Liver (tissue), 9 donors: ENCODE data around the gene CCL19. TPM values are rescaled to one million over a fixed set of nuclear protein-coding genes. Genes with fewer than 3 reads are reported as not detected.
A peak's percentile ranks its signal among the peaks of the same experiment; 100 is the strongest.

ENCODE experiments used
- DNase-seq: peaks from one replicate; pipeline ENCODE4 v3.0.0-alpha.2; 2017; ENCODE audit warnings: low spot score
- H3K27ac ChIP-seq, 2 donors: one replicate each; pipeline ENCODE4 v1.7.0; 2013; ENCODE audit warnings: inconsistent platforms in 2 of 2, low read length in 2 of 2, control low read depth in 1 of 2, low read depth in 1 of 2, mild to moderate bottlenecking in 1 of 2
- H3K27me3 ChIP-seq, 4 donors: one replicate each; pipeline versions ENCODE4 v1.6.1 to v1.7.0; 2013; ENCODE audit warnings: low read length in 3 of 4, inconsistent platforms in 1 of 4, mild to moderate bottlenecking in 1 of 4, moderate library complexity in 1 of 4; ENCODE audit not compliant: control insufficient read depth in 4 of 4, insufficient read depth in 4 of 4
- H3K36me3 ChIP-seq, 4 donors: one replicate each; pipeline versions ENCODE4 v1.6.1 to v1.7.0; 2013; ENCODE audit warnings: low read length in 3 of 4, mild to moderate bottlenecking in 3 of 4, low read depth in 1 of 4, moderate library complexity in 1 of 4; ENCODE audit not compliant: control insufficient read depth in 4 of 4, insufficient read depth in 3 of 4
- H3K4me1 ChIP-seq, 4 donors: one replicate each; pipeline versions ENCODE4 v1.6.1 to v1.7.0; 2013; ENCODE audit warnings: low read length in 3 of 4, mild to moderate bottlenecking in 3 of 4, moderate library complexity in 1 of 4; ENCODE audit not compliant: control insufficient read depth in 4 of 4, insufficient read depth in 4 of 4
- H3K4me3 ChIP-seq, 3 donors: one replicate each; pipeline versions ENCODE4 v1.6.1 to v1.7.0; 2013; ENCODE audit warnings: low read length in 3 of 3, control low read depth in 1 of 3, low read depth in 1 of 3, mild to moderate bottlenecking in 1 of 3
- H3K9ac ChIP-seq, 2 donors: one replicate each; pipeline ENCODE4 v1.7.0; 2013; ENCODE audit warnings: low read length in 2 of 2, mild to moderate bottlenecking in 2 of 2, moderate library complexity in 2 of 2, control low read depth in 1 of 2, low read depth in 1 of 2
- H3K9me3 ChIP-seq, 4 donors: one replicate each; pipeline versions ENCODE4 v1.6.1 to v1.7.0; 2013; ENCODE audit warnings: low read length in 3 of 4; ENCODE audit not compliant: control insufficient read depth in 4 of 4
- ATF3 ChIP-seq: IDR thresholded peaks from 2 replicates; pipeline ENCODE4 v1.6.1; 2016; ENCODE audit warnings: antibody characterized with exemption
- EGR1 ChIP-seq, 2 donors: IDR thresholded peaks; 2 replicates each; pipeline ENCODE4 v1.6.1; 2016 to 2018; ENCODE audit warnings: antibody characterized with exemption in 2 of 2, low read depth in 2 of 2
- FOXA1 ChIP-seq: IDR thresholded peaks from 2 replicates; pipeline ENCODE4 v1.6.1; 2016; ENCODE audit warnings: antibody characterized with exemption
- GABPA ChIP-seq, 2 donors: IDR thresholded peaks in 1 of 2; conservative IDR thresholded peaks in 1 of 2; 2 replicates each; pipeline ENCODE4 v1.6.1; 2016; ENCODE audit warnings: antibody characterized with exemption in 2 of 2, mild to moderate bottlenecking in 1 of 2, moderate library complexity in 1 of 2
- HNF4A ChIP-seq, 2 donors: conservative IDR thresholded peaks; 2 replicates each; pipeline ENCODE4 v1.6.1; 2016; ENCODE audit warnings: antibody characterized with exemption in 2 of 2, mild to moderate bottlenecking in 2 of 2
- HNF4G ChIP-seq: IDR thresholded peaks from 2 replicates; pipeline ENCODE4 v1.6.1; 2016; ENCODE audit warnings: antibody characterized with exemption
- JUND ChIP-seq, 2 donors: IDR thresholded peaks; 2 replicates each; pipeline ENCODE4 v1.6.1; 2016; ENCODE audit warnings: antibody characterized with exemption in 2 of 2
- MAX ChIP-seq: IDR thresholded peaks from 2 replicates; pipeline ENCODE4 v1.6.1; 2016; ENCODE audit warnings: antibody characterized with exemption
- NR2F2 ChIP-seq: IDR thresholded peaks from 2 replicates; pipeline ENCODE4 v1.6.1; 2016; ENCODE audit warnings: antibody characterized with exemption
- RAD21 ChIP-seq, 2 donors: IDR thresholded peaks; 2 replicates each; pipeline ENCODE4 v1.6.1; 2016; ENCODE audit warnings: antibody characterized with exemption in 2 of 2, mild to moderate bottlenecking in 2 of 2
- REST ChIP-seq: IDR thresholded peaks from 2 replicates; pipeline ENCODE4 v1.6.1; 2016; ENCODE audit warnings: antibody characterized with exemption, mild to moderate bottlenecking
- RXRA ChIP-seq, 2 donors: IDR thresholded peaks; 2 replicates each; pipeline ENCODE4 v1.6.1; 2017 to 2018; ENCODE audit warnings: antibody characterized with exemption in 2 of 2, mild to moderate bottlenecking in 1 of 2
- SP1 ChIP-seq: IDR thresholded peaks from 2 replicates; pipeline ENCODE4 v1.6.1; 2018; ENCODE audit warnings: antibody characterized with exemption, mild to moderate bottlenecking
- TAF1 ChIP-seq: conservative IDR thresholded peaks from 2 replicates; pipeline ENCODE4 v1.6.1; 2016; ENCODE audit warnings: antibody characterized with exemption, mild to moderate bottlenecking
- YY1 ChIP-seq: IDR thresholded peaks from 2 replicates; pipeline ENCODE4 v1.6.1; 2016; ENCODE audit warnings: antibody characterized with exemption, mild to moderate bottlenecking
- ZBTB33 ChIP-seq: IDR thresholded peaks from 2 replicates; pipeline ENCODE4 v1.6.1; 2016; ENCODE audit warnings: antibody characterized with exemption
- WGBS: extraction: QIAGEN DNeasy Blood & Tissue Kit; methylation state at CpG from one replicate; pipeline ENCODE4 v1.1.7; 2013; 5-methylcytosine and 5-hydroxymethylcytosine counted together
- polyA plus RNA-seq, 2 donors: library from polyadenylated mRNA; stranded (reverse) in 1 of 2; unstranded in 1 of 2; fragments of 200-250 nt in 1 of 2; fragments of >200 nt in 1 of 2; fragmentation: Nextera tagmentation in 1 of 2; extraction: Ambion mirVana in 1 of 2; gene quantifications; one replicate each; pipeline versions ENCODE4 v1.2.1 to v1.2.3, GENCODE V29; 2013 to 2015
- total RNA-seq, 2 donors: library from RNA; depleted of rRNA; stranded (reverse); fragments of >200 nt; gene quantifications; one replicate each; pipeline ENCODE4 v1.2.3, GENCODE V29; 2014
- donor health status: healthy.
- donor health status: healthy.
- donor health status: healthy.
- donor health status: healthy.
- donor health status: healthy.

Gene CCL19
- total and polyA plus RNA-seq, 4 donors, result 0.33 to 2.9 (median 0.65) TPM; not detected in 1

GRCh38 chr9:34651876-34652601 lies 39.0 kb downstream of the CCL19 start, which contains the start of gene IL11RA:
TSS of gene IL11RA (plus strand) at chr9:34652185. CDS start at chr9:34655218, 3,033 bp downstream.
- Histone ChIP-seq H3K27me3 (no peaks in the 10 kb centered on the region), H3K9me3 (no peaks in the 10 kb centered on the region), H3K4me1 (peaks cover 14 to 71% (median 64%) of the 10 kb centered on the region in 4 donors), H3K36me3 (peaks cover 0 to 15% (median 10%) of the 10 kb centered on the region in 4 donors), H3K4me3 (peak within 1 kb of the TSS; percentile 30 to 70 (median 50)), H3K27ac (peak within 1 kb of the TSS; percentile 58 to 80), H3K9ac (peak within 1 kb of the TSS; percentile 56 to 87)
- WGBS, result 6% methylated on average over 24 of the region's 24 CpGs
- peak; percentile 81 for DNase-seq
- peak in 1 of 2 donors; percentile 87 for TF ChIP-seq GABPA (IDR thresholded peaks at IDR 0.05 in 1 of 2, conservative IDR thresholded peaks at IDR 0.05 in 1 of 2)
- peak; percentile 78 for TF ChIP-seq NR2F2
- peak; percentile 96 to 97 for TF ChIP-seq HNF4A (conservative IDR thresholded peaks at IDR 0.05)
- no peak for TF ChIP-seq MAX
- peak; percentile 28 for TF ChIP-seq FOXA1
- TF ChIP-seq YY1, result peak; percentile 65
- no peak for TF ChIP-seq ZBTB33
- TF ChIP-seq SP1, result peak; percentile 84
- peak in 1 of 2 donors; percentile 36 for TF ChIP-seq RAD21 (IDR thresholded peaks at IDR 0.05)
- TF ChIP-seq REST, result peak; percentile 61
- peak; percentile 57 to 68 for TF ChIP-seq RXRA (IDR thresholded peaks at IDR 0.05)
- TF ChIP-seq HNF4G, result peak; percentile 86
- TF ChIP-seq ATF3, result no peak
- no peak for TF ChIP-seq TAF1
- TF ChIP-seq EGR1 (IDR thresholded peaks at IDR 0.05; ENCODE audit: low read depth in 2 of 2), result peak; percentile 81 to 92

- Histone ChIP-seq H3K36me3 (peaks cover 0 to 15% (median 10%) of the 10 kb centered on the region in 4 donors), H3K9me3 (no peaks in the 10 kb centered on the region), H3K4me3 (peak overlapping the region; percentile 30 to 70 (median 50)), H3K27me3 (no peaks in the 10 kb centered on the region), H3K4me1 (peaks cover 14 to 76% (median 68%) of the 10 kb centered on the region in 4 donors), H3K9ac (peak overlapping the region; percentile 56 to 87), H3K27ac (peak overlapping the region; percentile 58 to 80)
- TF ChIP-seq ZBTB33, result no peak
- TF ChIP-seq TAF1, result no peak
- no peak for TF ChIP-seq MAX
- no peak for TF ChIP-seq RXRA (IDR thresholded peaks at IDR 0.05)
- no peak for TF ChIP-seq SP1
- no peak for TF ChIP-seq JUND (IDR thresholded peaks at IDR 0.05)
- TF ChIP-seq GABPA (IDR thresholded peaks at IDR 0.05 in 1 of 2, conservative IDR thresholded peaks at IDR 0.05 in 1 of 2), result no peak
- TF ChIP-seq REST, result no peak
- WGBS, result 32% methylated on average over 4 of the region's 4 CpGs
- DNase-seq, result no peak
Measured at GRCh38 chr9:34651321-34651720, 39.8 kb downstream of the CCL19 start.
